ENCODE measurements around the gene FAAH2. TPM values are rescaled to one million over a fixed set of nuclear protein-coding genes. Genes with fewer than 3 reads are reported as not detected.

FAAH2 gene
- polyA plus RNA-seq, 1 of the 3 experiments (the other 2 are of a cell fraction), result 0.05 TPM

GRCh38 chrX:57364145-57364544, 77.6 kb downstream of the FAAH2 start:
- H3K9me3 ChIP-seq, result no peaks in the 10 kb centered on the region
- CTCF ChIA-PET, result no interaction called here
- no peaks in the 10 kb centered on the region for H3K79me2 ChIP-seq (ENCODE audit: insufficient read depth)
- no peak overlapping the region for H3K27ac ChIP-seq (ENCODE audit: low read depth in 2 of 2, low read length in 1 of 2)
- H3F3A ChIP-seq (replicated peaks; ENCODE audit: insufficient read depth), result no peaks in the 10 kb centered on the region
- 0% methylated on average over 1 of the region's 1 CpG for WGBS (ENCODE audit: low lambda C conversion rate)
- H3K4me1 ChIP-seq (ENCODE audit: control insufficient read depth in 1 of 2, insufficient read depth in 2 of 2, low read depth in 1 of 2, low read length in 1 of 2), result no peaks in the 10 kb centered on the region
- H3K4me2 ChIP-seq, result no peak overlapping the region
- H3K9ac ChIP-seq, result no peak overlapping the region
- H4K20me1 ChIP-seq (ENCODE audit: insufficient read depth), result no peaks in the 10 kb centered on the region
- no peaks in the 10 kb centered on the region for H3K9me2 ChIP-seq
- TF ChIP-seq PBX3 (IDR thresholded peaks at IDR 0.05), result no peak
- no peaks in the 10 kb centered on the region for H3K27me3 ChIP-seq (ENCODE audit: insufficient read depth)
- DNase-seq, result no peak
- no peak overlapping the region for H2AFZ ChIP-seq (ENCODE audit: low read depth)
- H3K4me3 ChIP-seq (ENCODE audit: low read depth in 2 of 2, low read length in 1 of 2), result no peak overlapping the region
- H3K36me3 ChIP-seq (replicated peaks in 1 of 2; ENCODE audit: control insufficient read depth in 1 of 2, insufficient read depth in 2 of 2, low read length in 1 of 2), result no peaks in the 10 kb centered on the region
- POLR2A ChIA-PET, result no interaction called here

- Histone ChIP-seq H3K27me3 (ENCODE audit: insufficient read depth) (no peaks in the 10 kb centered on the region), H2AFZ (ENCODE audit: low read depth) (no peak overlapping the region), H3K4me3 (ENCODE audit: low read depth in 2 of 2, low read length in 1 of 2) (no peak overlapping the region), H3K4me2 (no peak overlapping the region), H3K9ac (no peak overlapping the region), H3K4me1 (ENCODE audit: control insufficient read depth in 1 of 2, insufficient read depth in 2 of 2, low read depth in 1 of 2, low read length in 1 of 2) (no peaks in the 10 kb centered on the region), H3K9me2 (no peaks in the 10 kb centered on the region), H3K27ac (ENCODE audit: low read depth in 2 of 2, low read length in 1 of 2) (no peak overlapping the region), H4K20me1 (ENCODE audit: insufficient read depth) (no peaks in the 10 kb centered on the region), H3K79me2 (ENCODE audit: insufficient read depth) (no peaks in the 10 kb centered on the region), H3K36me3 (replicated peaks in 1 of 2; ENCODE audit: control insufficient read depth in 1 of 2, insufficient read depth in 2 of 2, low read length in 1 of 2) (no peaks in the 10 kb centered on the region), H3K9me3 (no peaks in the 10 kb centered on the region), H3F3A (replicated peaks; ENCODE audit: insufficient read depth) (no peaks in the 10 kb centered on the region)
- no peak for DNase-seq
- 0% methylated on average over 4 of the region's 4 CpGs for WGBS (ENCODE audit: low lambda C conversion rate)
- CTCF ChIA-PET, result no interaction called here
- POLR2A ChIA-PET, result no interaction called here
- no peak for TF ChIP-seq SIN3A (IDR thresholded peaks at IDR 0.05; ENCODE audit: borderline replicate concordance, low read depth, low read length)
- TF ChIP-seq IRF3 (IDR thresholded peaks at IDR 0.05; ENCODE audit: low read depth, low read length), result no peak
- no peak for TF ChIP-seq RCOR1 (IDR thresholded peaks at IDR 0.05; ENCODE audit: low read length)
- no peak for TF ChIP-seq SMC3 (IDR thresholded peaks at IDR 0.05; ENCODE audit: low read depth, low read length)
- TF ChIP-seq RAD21 (IDR thresholded peaks at IDR 0.05; ENCODE audit: low read length), result no peak
- no peak for TF ChIP-seq POLR2AphosphoS5 (IDR thresholded peaks at IDR 0.05; ENCODE audit: low read depth, low read length)
- TF ChIP-seq FOXM1 (IDR thresholded peaks at IDR 0.05; ENCODE audit: low read depth), result no peak
- no peak for TF ChIP-seq YY1 (IDR thresholded peaks at IDR 0.05; ENCODE audit: low read depth)
- no peak for TF ChIP-seq ELF1 (IDR thresholded peaks at IDR 0.05)
Measured at GRCh38 chrX:57366430-57366829, 79.9 kb downstream of the FAAH2 start.

- Histone ChIP-seq H4K20me1 (ENCODE audit: insufficient read depth) (no peaks in the 10 kb centered on the region), H3K4me1 (ENCODE audit: control insufficient read depth in 1 of 2, insufficient read depth in 2 of 2, low read depth in 1 of 2, low read length in 1 of 2) (no peaks in the 10 kb centered on the region), H2AFZ (ENCODE audit: low read depth) (no peak overlapping the region), H3K9me3 (no peaks in the 10 kb centered on the region), H3K36me3 (replicated peaks in 1 of 2; ENCODE audit: control insufficient read depth in 1 of 2, insufficient read depth in 2 of 2, low read length in 1 of 2) (no peaks in the 10 kb centered on the region), H3K27me3 (ENCODE audit: insufficient read depth) (no peaks in the 10 kb centered on the region), H3K27ac (ENCODE audit: low read depth in 2 of 2, low read length in 1 of 2) (no peak overlapping the region), H3K9me2 (no peaks in the 10 kb centered on the region), H3K4me3 (ENCODE audit: low read depth in 2 of 2, low read length in 1 of 2) (no peak overlapping the region), H3F3A (replicated peaks; ENCODE audit: insufficient read depth) (no peaks in the 10 kb centered on the region), H3K9ac (no peak overlapping the region), H3K79me2 (ENCODE audit: insufficient read depth) (no peaks in the 10 kb centered on the region), H3K4me2 (no peak overlapping the region)
- 0% methylated on average over 1 of the region's 1 CpG for WGBS (ENCODE audit: low lambda C conversion rate)
- ChIA-PET POLR2A (no interaction called here), CTCF (no interaction called here)
- no peak for DNase-seq
- TF ChIP-seq FOXM1 (IDR thresholded peaks at IDR 0.05; ENCODE audit: low read depth) (no peak), GATA2 (CRISPR knock-in tag; IDR thresholded peaks at IDR 0.05) (no peak), USF1 (IDR thresholded peaks at IDR 0.05; ENCODE audit: borderline replicate concordance, low read depth) (no peak), SIN3A (IDR thresholded peaks at IDR 0.05; ENCODE audit: borderline replicate concordance, low read depth, low read length) (no peak), IRF3 (IDR thresholded peaks at IDR 0.05; ENCODE audit: low read depth, low read length) (no peak), FOSL2 (IDR thresholded peaks at IDR 0.05; ENCODE audit: borderline replicate concordance, low read depth) (no peak), FOXJ3 (CRISPR knock-in tag; IDR thresholded peaks at IDR 0.05) (no peak), SMC3 (IDR thresholded peaks at IDR 0.05; ENCODE audit: low read depth, low read length) (no peak), YY1 (IDR thresholded peaks at IDR 0.05; ENCODE audit: low read depth) (no peak), MAX (IDR thresholded peaks at IDR 0.05; ENCODE audit: low read depth) (no peak), TAF1 (IDR thresholded peaks at IDR 0.05; ENCODE audit: borderline replicate concordance, low read depth, low read length) (no peak), GABPA (IDR thresholded peaks at IDR 0.05; ENCODE audit: low read depth) (no peak), POLR2AphosphoS5 (IDR thresholded peaks at IDR 0.05; ENCODE audit: low read depth, low read length) (no peak), JUND (IDR thresholded peaks at IDR 0.05) (no peak), EP300 (IDR thresholded peaks at IDR 0.05; ENCODE audit: borderline replicate concordance in 1 of 2, low read depth in 1 of 2, low read length in 1 of 2) (no peak), CHD2 (IDR thresholded peaks at IDR 0.05; ENCODE audit: low read length, partially characterized antibody) (no peak)
Measured at GRCh38 chrX:57367649-57368048, 81.1 kb downstream of the FAAH2 start.
